Activated CD8-positive, alpha-beta T cell treated with anti-CD3 and anti-CD28 coated beads for 36 hours (primary cell): Measurements from ENCODE around the gene STK24. TPM values are rescaled to one million over a fixed set of nuclear protein-coding genes. Genes with fewer than 3 reads are reported as not detected.

Experiments
- ATAC-seq: fragments of 200-7000 bp; cut with Tn5 transposase; one replicate; pipeline ENCODE4 v1.10.0; 2021; ENCODE audit warnings: mild to moderate bottlenecking, moderate library complexity
- CTCF ChIA-PET: fragments of 350-600 bp; sonication (Branson Sonifier 250); formaldehyde crosslinking; loops from one replicate; lab custom pipeline; 2021; ENCODE audit warnings: antibody characterized with exemption; lab: Charles Lee
- POLR2A ChIA-PET: fragments of 350-600 bp; sonication (Branson Sonifier 250); formaldehyde crosslinking; loops from one replicate; lab custom pipeline; 2021; ENCODE audit warnings: antibody characterized with exemption; lab: Charles Lee
- DNase-seq: peaks from one replicate; pipeline ENCODE4 v3.0.0-alpha.2; 2020
- H3K27ac Mint-ChIP-seq: one replicate; pipeline ENCODE4 v1.8.0; 2021; ENCODE audit warnings: mild to moderate bottlenecking, mixed read lengths
- H3K27me3 Mint-ChIP-seq: one replicate; pipeline ENCODE4 v1.8.0; 2021; ENCODE audit warnings: mixed read lengths
- H3K36me3 Mint-ChIP-seq: one replicate; pipeline ENCODE4 v1.8.0; 2021; ENCODE audit warnings: low read depth, mixed read lengths
- H3K4me1 Mint-ChIP-seq: one replicate; pipeline ENCODE4 v1.8.0; 2021; ENCODE audit warnings: low read depth, mixed read lengths
- H3K4me3 Mint-ChIP-seq: one replicate; pipeline ENCODE4 v1.8.0; 2021; ENCODE audit warnings: mild to moderate bottlenecking, moderate library complexity, mixed read lengths
- H3K9me3 Mint-ChIP-seq: one replicate; pipeline ENCODE4 v1.8.0; 2021; ENCODE audit warnings: mixed read lengths
- CTCF ChIP-seq: fragments of 200-600 bp; IDR thresholded peaks from one replicate; pipeline ENCODE4 v1.8.0; 2022; ENCODE audit warnings: antibody characterized with exemption, mild to moderate bottlenecking
- intact Hi-C: fragments of 100-400 bp; cut with micrococcal nuclease; formaldehyde crosslinking; loops from one replicate; pipeline ENCODE4 v1.10.0; 2022
- total RNA-seq, 2 experiments: library from RNA; stranded (reverse); gene quantifications; one replicate each; pipeline ENCODE4 v1.2.3, GENCODE V29; 2021

Gene STK24
- total RNA-seq, 2 experiments from 2014 or later: 118 TPM

- ChIA-PET CTCF (interaction anchor here (0.6 to 2.8 kb wide), 8 partner anchors 9 to 549 kb away, joined by 3 to 7 read pairs (median 4); no protein-coding TSS in a partner anchor), POLR2A (interaction anchor here (0.6 kb wide), 1 partner anchor 11 kb away, joined by 3 read pairs; no protein-coding TSS in a partner anchor)
- DNase-seq: no peak
- TF ChIP-seq CTCF: no peak
- Mint-ChIP-seq H3K36me3 (no peaks in the 10 kb centered on the region), H3K4me1 (no peaks in the 10 kb centered on the region), H3K4me3 (no peak overlapping the region), H3K27ac (no peak overlapping the region), H3K9me3 (no peaks in the 10 kb centered on the region), H3K27me3 (no peaks in the 10 kb centered on the region)
- intact Hi-C loops: no loop called here
- ATAC-seq: no peak
Observed at GRCh38 chr13:98405107-98405571, 171.8 kb downstream of the STK24 start.

GRCh38 chr13:98403076-98403475, 173.8 kb downstream of the STK24 start:
- no peak overlapping the region for H3K4me3 Mint-ChIP-seq
- no peaks in the 10 kb centered on the region for H3K4me1 Mint-ChIP-seq
- DNase-seq (no peak), ATAC-seq (no peak)
- TF ChIP-seq CTCF: no peak
- no peaks in the 10 kb centered on the region for H3K27me3 Mint-ChIP-seq
- POLR2A ChIA-PET: no interaction called here
- H3K9me3 Mint-ChIP-seq: no peaks in the 10 kb centered on the region
- H3K36me3 Mint-ChIP-seq: no peaks in the 10 kb centered on the region
- intact Hi-C loops: no loop called here
- no peak overlapping the region for H3K27ac Mint-ChIP-seq
- CTCF ChIA-PET: interaction anchor here (1.4 kb wide), 1 partner anchor 42 kb away, joined by 7 read pairs; no protein-coding TSS in a partner anchor

GRCh38 chr13:98401934-98402333, 175.0 kb downstream of the STK24 start:
- Mint-ChIP-seq H3K4me1 (no peaks in the 10 kb centered on the region), H3K27me3 (peaks cover 3% of the 10 kb centered on the region), H3K4me3 (no peak overlapping the region), H3K36me3 (no peaks in the 10 kb centered on the region), H3K9me3 (no peaks in the 10 kb centered on the region), H3K27ac (no peak overlapping the region)
- ChIA-PET POLR2A (no interaction called here), CTCF (no interaction called here)
- TF ChIP-seq CTCF: no peak
- ATAC-seq (no peak), DNase-seq (no peak)
- intact Hi-C loops: no loop called here

- no peak for DNase-seq
- Mint-ChIP-seq H3K27ac (no peak overlapping the region), H3K9me3 (no peaks in the 10 kb centered on the region), H3K4me3 (no peak overlapping the region), H3K27me3 (peaks cover 3% of the 10 kb centered on the region), H3K36me3 (no peaks in the 10 kb centered on the region), H3K4me1 (no peaks in the 10 kb centered on the region)
- intact Hi-C loops: no loop called here
- no peak for TF ChIP-seq CTCF
- ATAC-seq: no peak
- ChIA-PET POLR2A (no interaction called here), CTCF (interaction anchor here (1.2 kb wide), 1 partner anchor 253 kb away, joined by 3 read pairs; no protein-coding TSS in a partner anchor)
Observed at GRCh38 chr13:98399756-98400155, 177.2 kb downstream of the STK24 start.

GRCh38 chr13:98398581-98398980, 178.3 kb downstream of the STK24 start:
- no peak overlapping the region for H3K27ac Mint-ChIP-seq

More at GRCh38 chr13:98398581-98398980, 178.3 kb downstream of the STK24 start:
- Mint-ChIP-seq H3K9me3 (no peaks in the 10 kb centered on the region), H3K4me3 (no peak overlapping the region), H3K27me3 (peaks cover 3% of the 10 kb centered on the region), H3K36me3 (no peaks in the 10 kb centered on the region), H3K4me1 (no peaks in the 10 kb centered on the region)
- intact Hi-C loops: no loop called here
- no peak for ATAC-seq
- POLR2A ChIA-PET: no interaction called here
- CTCF ChIA-PET: interaction anchor here (1.2 kb wide), 1 partner anchor 255 kb away, joined by 3 read pairs; no protein-coding TSS in a partner anchor
- DNase-seq: no peak
- TF ChIP-seq CTCF: no peak
